GM04503 (cell line): ENCODE data around the gene MAD1L1.
"Not testable (repeated sequence)": the region's sequence is repeated elsewhere in the genome, so short reads cannot be mapped to it uniquely, and the experiment has no call there.

Experiments used
- DNase-seq: peaks from one replicate; pipeline ENCODE4 v3.0.0-alpha.2; 2012; ENCODE audit warnings: low read depth

The MAD1L1 gene

DNA sequence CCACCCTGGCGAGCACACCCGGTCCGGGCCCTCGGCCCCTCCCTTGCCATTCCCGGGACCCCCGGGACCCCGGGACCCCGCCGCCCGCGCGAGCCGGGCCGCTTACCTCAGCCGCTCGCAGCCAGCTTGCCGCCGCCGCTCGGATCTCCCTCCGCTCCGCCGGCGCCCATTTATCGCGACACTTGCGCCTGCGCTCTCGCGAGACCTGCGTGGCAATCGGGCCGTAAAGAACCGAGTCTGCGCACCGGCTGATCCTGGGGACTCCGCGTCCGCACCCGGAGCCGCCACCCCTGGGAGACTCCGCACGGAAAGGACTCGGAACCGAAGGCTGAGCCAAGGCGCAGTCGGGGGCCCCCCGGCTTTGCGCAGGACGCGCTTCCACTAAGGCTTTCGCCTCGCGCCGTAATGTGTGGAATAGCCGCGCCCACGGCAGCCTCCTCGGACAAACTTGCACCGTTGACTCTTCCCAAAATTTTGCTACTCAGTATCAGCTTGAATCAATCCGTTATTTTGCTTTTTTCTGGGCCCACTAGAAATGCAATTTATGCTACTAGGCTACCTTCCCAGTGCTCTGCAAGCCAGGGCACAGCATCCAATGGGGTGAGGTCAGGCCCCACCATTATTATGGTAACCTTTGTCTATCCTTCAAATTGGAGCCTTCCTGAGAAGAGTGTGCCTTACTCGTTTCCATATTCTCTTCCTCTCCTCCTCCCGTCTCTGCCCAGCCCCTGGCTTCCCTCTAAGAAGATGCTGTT lies at the start of gene MAD1L1:
TSS of gene MAD1L1 (minus strand) at position 180 of the 755 bp plus-strand sequence. CDS start 2,812 bp downstream, outside the sequence.
- peak; percentile 41 for DNase-seq

DNA sequence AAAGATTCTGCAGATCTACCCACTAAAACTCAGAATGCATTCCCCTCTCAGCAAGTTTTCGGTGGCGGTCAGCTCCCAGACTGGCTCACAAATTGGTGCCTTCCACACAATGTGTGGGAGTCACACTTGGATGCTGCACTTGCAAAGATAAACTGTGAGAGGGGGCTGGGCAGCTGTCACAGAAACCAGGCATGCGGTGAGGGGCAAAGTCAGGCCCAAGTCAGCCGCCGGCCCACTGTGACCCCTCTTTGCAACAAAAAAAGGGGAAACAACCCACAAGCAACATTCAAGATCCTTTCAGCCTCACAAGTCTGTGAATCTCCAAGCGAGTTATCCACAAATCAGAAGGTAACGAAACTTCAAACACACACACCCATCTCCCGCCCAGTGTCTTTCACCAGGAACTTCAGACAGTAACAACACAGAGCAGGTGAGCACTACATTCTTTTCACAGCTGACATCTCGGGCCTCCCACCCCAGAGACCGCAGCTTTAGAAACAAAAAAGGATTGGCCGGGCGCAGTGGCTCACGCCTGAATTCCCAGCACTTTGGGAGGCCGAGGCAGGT lies 49.5 kb upstream of the MAD1L1 start:
- no peak for DNase-seq

- no peak for DNase-seq
Observed at GRCh38 chr7:2281541-2281940, 48.8 kb upstream of the MAD1L1 start.

GRCh38 chr7:2280424-2280823 lies 47.7 kb upstream of the MAD1L1 start:
- no peak for DNase-seq

- no peak for DNase-seq
Observed at GRCh38 chr7:2279896-2280295, 47.2 kb upstream of the MAD1L1 start.

- no peak for DNase-seq
Observed at GRCh38 chr7:2278026-2278425, 45.3 kb upstream of the MAD1L1 start.

DNA sequence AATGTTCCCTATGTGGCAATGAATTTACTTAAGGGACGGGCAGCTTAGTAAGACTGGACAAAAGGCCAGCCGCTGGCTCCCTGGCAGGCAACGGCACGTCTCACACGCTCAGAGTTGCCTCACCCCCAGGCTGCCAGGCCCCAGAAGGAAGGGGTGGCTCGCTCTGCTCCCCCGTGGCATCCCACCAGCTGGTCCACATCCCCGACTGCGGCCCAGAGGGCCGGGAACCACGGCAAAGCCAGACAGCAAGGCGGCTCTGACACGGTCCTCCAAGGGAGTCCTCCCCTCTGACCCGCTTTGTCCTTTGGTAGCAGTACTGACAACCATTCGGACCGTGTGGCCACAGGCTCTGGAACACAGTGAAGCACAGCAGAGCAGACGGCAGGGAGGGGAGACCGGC lies 43.4 kb upstream of the MAD1L1 start:
- no peak for DNase-seq

- DNase-seq: no peak
Observed at GRCh38 chr7:2275101-2275500, 42.4 kb upstream of the MAD1L1 start.

DNA sequence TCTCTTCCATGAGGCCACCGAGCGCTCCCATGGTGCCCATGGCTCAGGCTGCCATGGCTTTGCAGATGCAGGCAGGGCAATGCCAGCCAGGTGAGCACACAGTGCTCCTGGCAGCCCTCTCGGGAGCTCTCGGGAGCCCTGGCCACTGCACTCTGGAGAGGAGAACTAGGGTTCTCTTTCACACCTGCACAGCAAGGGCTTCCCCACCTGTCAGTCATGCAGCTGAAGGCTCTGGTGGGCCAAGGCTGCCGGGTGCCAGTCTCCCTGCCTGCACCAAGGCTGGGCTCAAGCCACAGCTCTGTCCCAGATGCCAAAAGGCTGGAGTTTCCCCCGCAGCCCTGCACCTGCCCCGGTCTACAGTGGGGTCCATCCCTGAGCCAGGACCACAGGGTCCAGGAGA lies 41.9 kb upstream of the MAD1L1 start:
- no peak for DNase-seq

- no peak for DNase-seq
Observed at GRCh38 chr7:2273866-2274265, 41.1 kb upstream of the MAD1L1 start.

DNA sequence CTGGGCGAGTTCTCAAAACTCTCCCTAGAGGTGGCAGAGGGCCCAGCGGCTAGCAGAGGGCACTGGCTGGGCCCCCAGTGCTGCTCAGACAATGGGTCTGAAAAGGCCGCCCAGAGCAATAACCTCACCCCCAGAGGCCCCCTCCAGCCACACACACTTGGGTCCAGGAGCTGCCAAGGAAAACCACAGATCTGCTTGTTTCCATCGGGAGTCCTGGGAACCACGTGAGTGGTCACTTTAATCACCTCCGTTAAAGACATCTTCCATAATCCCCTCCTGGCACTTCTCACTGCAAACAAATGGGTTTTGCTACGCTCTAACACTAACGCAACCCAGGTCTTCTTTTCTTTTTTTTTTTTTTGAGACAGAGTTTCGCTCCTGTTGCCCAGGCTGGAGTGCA lies 39.3 kb upstream of the MAD1L1 start:
- no peak for DNase-seq

DNA sequence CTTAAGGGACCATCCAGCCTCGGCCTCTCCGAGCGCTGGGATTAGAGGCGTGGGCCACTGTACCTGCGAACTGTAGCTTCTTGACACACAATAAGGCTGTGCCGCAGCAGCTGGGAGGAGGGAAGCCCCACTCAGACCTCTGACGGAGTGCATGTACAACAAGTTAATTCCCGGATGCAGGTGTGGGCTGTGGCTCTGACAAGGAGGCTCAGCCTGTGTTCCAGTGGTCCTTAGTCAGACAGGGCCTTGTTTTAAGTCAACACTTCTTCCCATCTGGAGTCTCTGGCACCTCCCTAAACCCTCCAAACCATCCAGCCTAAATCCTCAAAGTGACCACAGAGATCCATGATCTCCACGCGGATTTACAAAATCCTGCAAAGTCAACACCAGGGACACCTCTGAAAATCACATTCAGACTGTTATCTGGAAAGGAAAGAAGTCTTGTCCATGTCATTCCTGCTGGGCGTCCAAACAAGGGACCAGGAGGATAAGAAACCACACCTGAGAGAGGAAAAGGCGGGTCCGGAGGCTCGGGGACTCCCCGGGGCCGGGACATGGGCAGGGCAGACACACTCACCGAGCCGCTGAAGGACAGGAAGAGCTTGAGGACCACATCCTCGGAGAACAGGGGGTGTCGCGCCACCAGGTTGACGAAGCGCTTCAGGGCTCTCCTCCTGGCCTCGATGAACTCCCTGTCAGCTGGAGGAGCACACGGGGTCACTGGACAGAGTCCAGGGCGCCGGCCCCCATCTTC lies 38.7 kb upstream of the MAD1L1 start:
- DNase-seq: no peak

DNA sequence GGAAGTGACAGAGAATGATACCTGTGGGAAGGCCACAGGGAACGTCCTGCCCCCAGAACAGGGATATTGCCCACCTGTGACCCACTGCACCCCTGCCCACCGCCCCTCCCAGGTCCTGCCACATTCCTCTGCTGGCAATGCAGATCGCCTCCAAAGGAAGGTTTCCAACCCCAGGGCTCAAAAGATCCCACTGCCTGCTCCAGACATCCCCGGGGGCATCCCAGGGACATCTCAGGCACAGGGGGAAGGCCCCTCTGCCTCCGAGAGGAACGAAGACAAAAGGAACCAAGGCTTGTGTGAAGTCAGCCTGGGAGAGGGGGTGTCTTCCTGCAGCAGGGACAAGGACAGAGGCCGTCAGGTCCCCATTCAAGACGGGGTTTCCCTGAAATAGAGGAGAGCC lies 37.8 kb upstream of the MAD1L1 start:
- DNase-seq: no peak

DNA sequence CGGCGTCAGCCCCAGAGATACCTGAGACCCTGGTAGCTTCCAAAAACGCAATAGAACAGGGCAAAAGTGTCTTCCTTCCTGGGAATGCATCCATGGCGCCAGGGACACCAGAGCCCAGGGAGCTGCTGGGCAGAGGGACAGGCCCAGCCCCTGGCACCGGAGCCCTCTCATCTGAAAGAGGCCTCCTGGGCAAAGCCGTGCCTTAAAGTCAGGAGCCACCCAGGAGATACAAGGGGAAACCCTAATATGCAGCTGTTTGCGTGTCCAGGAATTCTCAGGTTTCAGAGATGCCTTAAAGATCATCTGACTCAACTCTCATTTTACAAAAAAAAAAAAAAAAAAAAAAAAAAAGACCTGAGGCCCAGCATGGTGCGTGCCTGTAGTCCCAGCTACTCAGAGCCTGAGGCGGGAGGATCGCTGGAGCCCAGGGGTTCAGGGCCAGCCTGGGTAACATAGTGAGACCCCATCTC lies 37.3 kb upstream of the MAD1L1 start:
- no peak for DNase-seq

- not testable (repeated sequence) for DNase-seq
Observed at GRCh38 chr7:2269089-2269990, 36.6 kb upstream of the MAD1L1 start.

GRCh38 chr7:2266911-2267310 lies 34.2 kb upstream of the MAD1L1 start:
- DNase-seq: peak; percentile 23

GRCh38 chr7:2264158-2264557 lies 31.4 kb upstream of the MAD1L1 start:
- no peak for DNase-seq

GRCh38 chr7:2263176-2263575 lies 30.4 kb upstream of the MAD1L1 start:
- no peak for DNase-seq

GRCh38 chr7:2261611-2262010 lies 28.9 kb upstream of the MAD1L1 start:
- no peak for DNase-seq

DNA sequence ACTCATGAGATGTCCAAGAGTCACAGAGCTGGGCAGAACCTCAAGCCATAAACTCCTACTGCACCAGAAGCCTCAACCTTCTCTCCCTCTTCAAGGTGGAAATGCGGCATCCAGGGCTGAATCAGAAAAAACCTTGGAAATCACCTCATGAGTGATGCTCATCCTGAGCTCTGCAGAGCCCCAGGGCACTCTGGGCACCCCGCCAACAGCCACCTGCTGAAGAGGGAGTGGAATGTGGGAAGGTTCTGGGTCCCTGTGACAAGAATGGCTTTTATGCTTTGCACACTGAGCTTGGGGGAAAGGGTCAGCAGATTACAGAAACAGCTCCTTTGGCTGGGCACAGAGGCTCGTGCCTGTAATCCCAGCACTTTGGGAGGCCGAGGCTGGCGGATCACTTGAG lies 28.1 kb upstream of the MAD1L1 start:
- DNase-seq: no peak

- DNase-seq: no peak
Observed at GRCh38 chr7:2259480-2259879, 26.7 kb upstream of the MAD1L1 start.
